Mammary epithelial cell (primary cell): ENCODE data around the gene LCMT2.

Source experiments
- CTCF ChIP-seq, 2 donors: IDR thresholded peaks in 1 of 2; conservative IDR thresholded peaks in 1 of 2; 2 replicates each; pipeline ENCODE4 v1.5.1; 2011 to 2012; ENCODE audit warnings: inconsistent platforms in 2 of 2, low read length in 2 of 2, mild to moderate bottlenecking in 2 of 2, control low read depth in 1 of 2, low read depth in 1 of 2; ENCODE audit not compliant: insufficient read depth in 1 of 2; ENCODE audit errors: extremely low read depth in 1 of 2
- EZH2 ChIP-seq: IDR thresholded peaks from 2 replicates; pipeline ENCODE4 v1.6.1; 2012; ENCODE audit warnings: low read length, inconsistent platforms, borderline replicate concordance

- TF ChIP-seq CTCF (conservative IDR thresholded peaks at IDR 0.05 in 1 of 2, IDR thresholded peaks at IDR 0.05 in 1 of 2; ENCODE audit: extremely low read depth in 1 of 2, insufficient read depth in 1 of 2, low read depth in 1 of 2, low read length in 2 of 2) (no peak), EZH2 (no peak)
Measured at GRCh38 chr15:43287254-43287653, 43.1 kb downstream of the LCMT2 start.
